Caki2 (cell line): ENCODE measurements around the gene WDR90. TPM values are rescaled to one million over a fixed set of nuclear protein-coding genes. Genes with fewer than 3 reads are reported as not detected.
A peak's percentile ranks its signal among the peaks of the same experiment; 100 is the strongest.
"Not testable (repeated sequence)": the region's sequence is repeated elsewhere in the genome, so short reads cannot be mapped to it uniquely, and the experiment has no call there.

Experiments used
- DNase-seq: peaks from one replicate; pipeline ENCODE4 v3.0.0-alpha.2; 2015; ENCODE audit warnings: low read depth
- in situ Hi-C: cut with HindIII; loops from 2 replicates; pipeline ENCODE4 v1.10.0; 2016; ENCODE audit warnings: low sequenced_read_pairs, low pct_unique_long_range_greater_than_20kb, mixed read lengths
- total RNA-seq: library from RNA; depleted of rRNA; stranded (reverse); fragments of >200 nt; shearing (Covaris generic); gene quantifications from 2 replicates; pipeline ENCODE4 v1.2.3, GENCODE V29; 2014; ENCODE audit warnings: low replicate concordance; rRNA removed

Gene WDR90
- total RNA-seq, 1 experiment from 2014 or later = 52.7 TPM

- DNase-seq = peak; percentile 95
- in situ Hi-C loops = no loop called here
Observed at GRCh38 chr16:709566-710499, 60.7 kb downstream of the WDR90 start.

DNA sequence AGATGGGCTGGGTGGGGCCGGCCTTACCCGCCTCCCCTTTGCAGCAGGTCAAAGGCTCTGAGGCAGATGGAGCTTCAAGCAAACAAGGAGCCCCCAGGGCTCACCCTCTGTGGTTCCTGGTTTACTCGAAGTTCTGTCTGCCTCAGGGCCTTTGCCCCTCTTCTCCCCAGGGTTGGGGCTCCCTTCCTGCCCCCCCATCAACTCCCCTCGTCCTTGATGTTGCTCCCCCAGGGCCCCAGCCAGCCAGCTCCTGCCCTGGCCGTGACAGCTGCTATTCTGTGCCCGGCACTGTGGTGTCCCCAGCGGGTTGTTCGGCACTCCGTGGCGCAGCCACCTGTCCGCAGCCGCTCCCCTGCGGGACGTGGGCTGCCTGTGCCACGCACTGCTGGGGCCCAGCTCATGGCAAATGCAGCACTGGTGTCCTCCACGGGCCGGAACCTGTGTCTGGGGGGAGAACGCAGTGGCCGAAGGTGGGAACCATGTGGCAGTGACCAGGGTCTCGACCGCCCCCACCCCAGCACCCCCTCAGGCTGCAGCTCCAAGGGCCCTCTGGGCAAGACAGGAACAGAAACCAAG is 61.4 kb downstream of the WDR90 start:
- in situ Hi-C loops = no loop called here
- DNase-seq = no peak

GRCh38 chr16:711084-711483 is 61.9 kb downstream of the WDR90 start:
- in situ Hi-C loops = no loop called here
- no peak for DNase-seq

GRCh38 chr16:711548-712320 is 62.6 kb downstream of the WDR90 start:
- DNase-seq = peak; percentile 86

DNA sequence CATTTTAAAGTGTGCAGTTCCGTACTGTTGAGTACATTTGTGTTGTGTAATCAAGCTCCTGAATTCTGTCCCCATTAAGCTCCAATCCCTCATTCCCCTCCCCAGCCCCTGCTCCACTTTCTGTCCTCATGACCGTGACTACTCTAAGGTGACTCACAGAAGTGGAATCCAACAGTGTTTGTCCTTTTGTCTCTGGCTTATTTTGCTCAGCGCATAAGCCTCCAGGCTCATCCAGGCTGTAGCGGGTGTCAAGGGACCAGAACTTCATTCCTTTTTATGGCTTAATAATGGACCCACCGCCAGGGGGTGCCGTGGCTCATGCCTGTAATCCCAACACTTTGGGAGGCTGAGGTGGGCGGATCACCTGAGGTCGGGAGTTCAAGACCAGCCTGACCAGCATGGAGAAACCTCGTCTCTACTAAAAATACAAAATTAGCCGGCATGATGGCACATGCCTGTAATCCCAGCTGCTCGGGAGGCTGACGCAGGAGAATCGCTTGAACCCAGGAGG is 63.6 kb downstream of the WDR90 start:
- in situ Hi-C loops = not testable (repeated sequence)
- peak; percentile 99 for DNase-seq

More at GRCh38 chr16:711548-712320, 62.6 kb downstream of the WDR90 start:
- in situ Hi-C loops = no loop called here

GRCh38 chr16:714079-714478 is 64.9 kb downstream of the WDR90 start:
- in situ Hi-C loops = no loop called here
- peak; percentile 82 for DNase-seq

DNA sequence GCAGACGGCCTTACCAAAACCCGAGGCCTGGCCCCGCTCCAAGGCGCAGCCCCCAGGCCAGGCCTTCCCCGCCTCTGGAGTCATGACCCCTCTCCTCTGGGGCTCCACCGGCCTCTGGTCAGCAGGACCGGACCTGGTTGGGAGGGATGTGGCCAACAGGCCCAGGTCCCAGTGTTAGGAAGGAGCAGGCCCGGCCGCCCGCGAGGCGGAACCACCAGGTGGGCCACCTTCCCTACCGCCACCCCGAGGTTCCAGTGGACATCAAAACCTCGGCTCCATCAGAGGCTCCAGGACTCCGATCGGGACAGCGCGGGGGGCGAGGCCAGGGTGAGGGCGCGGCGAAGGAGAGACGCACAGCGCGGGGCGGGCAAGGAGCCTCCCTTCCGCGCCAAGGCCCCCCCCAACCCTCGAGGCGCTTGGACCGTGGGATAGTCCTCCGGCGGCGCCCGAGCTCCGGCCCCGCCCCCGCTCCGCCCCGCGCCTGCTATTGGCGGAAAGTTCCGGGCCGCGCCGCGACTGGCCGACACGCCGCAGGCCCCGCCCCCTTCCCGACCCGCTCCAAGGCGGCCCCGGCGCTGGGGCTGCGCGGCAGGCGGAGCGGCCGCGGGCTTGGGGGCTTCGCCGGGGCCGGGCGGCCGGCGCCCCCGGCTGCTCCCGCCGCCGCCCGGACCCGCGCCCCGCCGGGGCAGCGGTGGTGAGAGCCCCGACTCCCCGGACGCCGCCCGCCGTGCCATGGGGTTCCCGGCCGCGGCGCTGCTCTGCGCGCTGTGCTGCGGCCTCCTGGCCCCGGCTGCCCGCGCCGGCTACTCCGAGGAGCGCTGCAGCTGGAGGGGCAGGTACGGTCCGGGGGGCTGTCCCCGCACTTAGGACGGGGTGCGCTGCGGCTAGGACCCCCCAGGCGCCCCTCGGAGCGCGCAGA is 65.7 kb downstream of the WDR90 start, which contains the start of gene METRN:
TSS of gene METRN (plus strand) at position 561 of the 919 bp plus-strand sequence. CDS start at position 733, 172 bp downstream.
- DNase-seq = peak; percentile 95
- in situ Hi-C loops = no loop called here

DNA sequence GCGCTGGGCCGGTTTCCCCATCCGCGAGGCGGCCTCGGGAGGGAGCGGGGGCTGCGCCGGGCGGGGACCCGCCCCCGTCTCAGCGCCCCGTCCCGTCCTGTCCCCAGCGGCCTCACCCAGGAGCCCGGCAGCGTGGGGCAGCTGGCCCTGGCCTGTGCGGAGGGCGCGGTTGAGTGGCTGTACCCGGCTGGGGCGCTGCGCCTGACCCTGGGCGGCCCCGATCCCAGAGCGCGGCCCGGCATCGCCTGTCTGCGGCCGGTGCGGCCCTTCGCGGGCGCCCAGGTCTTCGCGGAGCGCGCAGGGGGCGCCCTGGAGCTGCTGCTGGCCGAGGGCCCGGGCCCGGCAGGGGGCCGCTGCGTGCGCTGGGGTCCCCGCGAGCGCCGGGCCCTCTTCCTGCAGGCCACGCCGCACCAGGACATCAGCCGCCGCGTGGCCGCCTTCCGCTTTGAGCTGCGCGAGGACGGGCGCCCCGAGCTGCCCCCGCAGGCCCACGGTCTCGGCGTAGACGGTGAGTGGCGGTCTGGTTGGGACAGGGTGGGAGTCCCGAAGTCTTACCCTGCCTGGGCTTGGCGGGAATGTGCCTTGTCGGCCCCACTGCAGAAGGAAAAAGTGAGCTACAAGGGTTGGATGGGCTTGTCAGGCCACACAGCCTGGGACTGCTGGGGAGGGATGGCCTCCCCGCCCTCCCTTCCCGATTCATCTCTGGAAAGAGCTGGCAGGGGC is 66.5 kb downstream of the WDR90 start:
- in situ Hi-C loops = no loop called here
- peak; percentile 59 for DNase-seq

DNA sequence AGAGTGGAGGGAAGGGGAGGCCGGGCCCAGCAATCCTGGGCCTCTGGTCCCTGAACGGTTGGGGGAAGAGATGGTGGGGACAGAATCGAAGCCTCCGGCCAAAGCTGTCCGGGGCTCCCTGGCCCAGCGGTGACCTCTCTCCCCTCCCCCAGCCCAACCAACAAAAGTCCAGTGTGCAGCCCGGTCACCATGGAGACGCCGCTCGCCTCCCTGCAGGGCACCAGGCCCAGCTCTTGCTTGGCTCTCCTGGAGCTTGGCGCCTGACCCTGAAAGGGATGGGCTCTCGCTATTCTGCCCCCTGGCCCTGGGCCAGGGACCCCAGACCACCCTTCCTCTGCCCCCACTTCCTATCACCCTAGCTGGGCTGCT is 67.0 kb downstream of the WDR90 start:
- in situ Hi-C loops = no loop called here
- DNase-seq = peak; percentile 83

DNA sequence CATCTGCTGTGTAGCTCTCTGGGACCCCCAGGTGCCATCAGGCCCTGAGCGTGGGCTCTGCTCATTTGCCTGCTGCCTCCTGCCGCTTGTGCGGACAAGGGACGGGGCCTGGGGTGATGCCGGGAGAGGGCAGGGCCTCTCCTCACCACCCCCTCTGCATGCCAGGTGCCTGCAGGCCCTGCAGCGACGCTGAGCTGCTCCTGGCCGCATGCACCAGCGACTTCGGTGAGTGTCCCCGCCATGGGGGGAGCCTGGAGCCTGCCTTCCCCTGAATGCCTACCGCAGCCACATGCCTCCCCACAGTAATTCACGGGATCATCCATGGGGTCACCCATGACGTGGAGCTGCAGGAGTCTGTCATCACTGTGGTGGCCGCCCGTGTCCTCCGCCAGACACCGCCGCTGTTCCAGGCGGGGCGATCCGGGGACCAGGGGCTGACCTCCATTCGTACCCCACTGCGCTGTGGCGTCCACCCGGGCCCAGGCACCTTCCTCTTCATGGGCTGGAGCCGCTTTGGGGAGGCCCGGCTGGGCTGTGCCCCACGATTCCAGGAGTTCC is 67.7 kb downstream of the WDR90 start:
- no peak for DNase-seq
- in situ Hi-C loops = no loop called here

Other genes starting within 250 kb of the WDR90 start
- 9.8 and 33.7 TPM in 2 replicates for gene DECR2, start 247.5 kb upstream of the WDR90 start, total RNA-seq
- 37.5 and 77.1 TPM in 2 replicates for gene RAB11FIP3, start 223.7 kb upstream of the WDR90 start, total RNA-seq
- gene CAPN15, start 121.7 kb upstream of the WDR90 start, total RNA-seq = 60.1 and 70.1 TPM in 2 replicates
- gene PRR35, start 89.0 kb upstream of the WDR90 start, total RNA-seq = not detected in 2 replicates
- 1.2 and 4.0 TPM in 2 replicates for gene NHLRC4, start 82.4 kb upstream of the WDR90 start, total RNA-seq
- 53.4 and 65.5 TPM in 2 replicates for gene PIGQ, start 79.4 kb upstream of the WDR90 start, total RNA-seq
- 22.4 and 33.2 TPM in 2 replicates for gene RAB40C, start 59.3 kb upstream of the WDR90 start, total RNA-seq
- gene WFIKKN1, start 18.4 kb upstream of the WDR90 start, total RNA-seq = 0.07 TPM in 1 of 2 replicates, not detected in the other
- 433 and 438 TPM in 2 replicates for gene METTL26, start 13.1 kb upstream of the WDR90 start, total RNA-seq
- 93.0 and 94.1 TPM in 2 replicates for gene MCRIP2, start 7.5 kb upstream of the WDR90 start, total RNA-seq
- gene RHOT2, start 18.8 kb downstream of the WDR90 start, total RNA-seq = 91.5 and 99.0 TPM in 2 replicates
- gene RHBDL1, start 26.3 kb downstream of the WDR90 start, total RNA-seq = 0.12 and 0.68 TPM in 2 replicates
- gene STUB1, start 31.0 kb downstream of the WDR90 start, total RNA-seq = 453 and 482 TPM in 2 replicates
- 116 and 147 TPM in 2 replicates for gene JMJD8, start 35.0 kb downstream of the WDR90 start, total RNA-seq
- gene WDR24, start 41.0 kb downstream of the WDR90 start, total RNA-seq = 24.6 and 30.1 TPM in 2 replicates
- gene FBXL16, start 56.4 kb downstream of the WDR90 start, total RNA-seq = 25.7 and 26.3 TPM in 2 replicates
- gene METRN, start 65.8 kb downstream of the WDR90 start, total RNA-seq = 1,206 and 1,492 TPM in 2 replicates
- 95.7 and 164 TPM in 2 replicates for gene ANTKMT, start 71.8 kb downstream of the WDR90 start, total RNA-seq
- 4.5 and 10.3 TPM in 2 replicates for gene CCDC78, start 77.1 kb downstream of the WDR90 start, total RNA-seq
- 48.0 and 73.6 TPM in 2 replicates for gene HAGHL, start 77.7 kb downstream of the WDR90 start, total RNA-seq
- 52.8 and 75.6 TPM in 2 replicates for gene CIAO3, start 91.6 kb downstream of the WDR90 start, total RNA-seq
- not detected in 2 replicates for gene MSLN, start 111.4 kb downstream of the WDR90 start, total RNA-seq
- gene RPUSD1, start 139.0 kb downstream of the WDR90 start, total RNA-seq = 50.0 and 75.0 TPM in 2 replicates
- 52.2 and 56.9 TPM in 2 replicates for gene CHTF18, start 139.3 kb downstream of the WDR90 start, total RNA-seq
- gene GNG13, start 151.4 kb downstream of the WDR90 start, total RNA-seq = not detected in 2 replicates